ENCODE measurements around the gene POC5.

DNA sequence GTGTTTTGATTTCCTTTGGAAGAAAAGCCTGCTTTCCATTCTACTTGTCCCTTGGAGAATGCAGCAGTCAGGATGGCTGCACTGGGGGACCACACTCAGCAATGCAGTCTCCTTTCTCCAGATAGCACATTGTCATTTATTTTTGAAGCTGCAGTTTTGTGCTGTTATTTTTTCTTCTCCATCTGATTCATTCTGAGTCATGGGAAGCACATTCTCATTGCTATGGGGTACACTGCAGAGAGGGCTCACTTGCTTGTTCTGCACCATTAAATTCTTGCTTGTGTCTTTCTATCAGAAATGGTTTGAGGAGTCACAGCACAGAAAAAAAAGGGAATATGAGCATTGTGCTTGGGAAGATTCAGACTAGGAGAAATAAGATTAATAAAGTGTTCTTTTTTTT is 39.7 kb upstream of the POC5 start:
- TF ChIP-seq, protein P1, sequence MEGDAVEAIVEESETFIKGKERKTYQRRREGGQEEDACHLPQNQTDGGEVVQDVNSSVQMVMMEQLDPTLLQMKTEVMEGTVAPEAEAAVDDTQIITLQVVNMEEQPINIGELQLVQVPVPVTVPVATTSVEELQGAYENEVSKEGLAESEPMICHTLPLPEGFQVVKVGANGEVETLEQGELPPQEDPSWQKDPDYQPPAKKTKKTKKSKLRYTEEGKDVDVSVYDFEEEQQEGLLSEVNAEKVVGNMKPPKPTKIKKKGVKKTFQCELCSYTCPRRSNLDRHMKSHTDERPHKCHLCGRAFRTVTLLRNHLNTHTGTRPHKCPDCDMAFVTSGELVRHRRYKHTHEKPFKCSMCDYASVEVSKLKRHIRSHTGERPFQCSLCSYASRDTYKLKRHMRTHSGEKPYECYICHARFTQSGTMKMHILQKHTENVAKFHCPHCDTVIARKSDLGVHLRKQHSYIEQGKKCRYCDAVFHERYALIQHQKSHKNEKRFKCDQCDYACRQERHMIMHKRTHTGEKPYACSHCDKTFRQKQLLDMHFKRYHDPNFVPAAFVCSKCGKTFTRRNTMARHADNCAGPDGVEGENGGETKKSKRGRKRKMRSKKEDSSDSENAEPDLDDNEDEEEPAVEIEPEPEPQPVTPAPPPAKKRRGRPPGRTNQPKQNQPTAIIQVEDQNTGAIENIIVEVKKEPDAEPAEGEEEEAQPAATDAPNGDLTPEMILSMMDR (IDR thresholded peaks at IDR 0.05; ENCODE audit: low read length): no peak
- TF ChIP-seq EZH2 (IDR thresholded peaks at IDR 0.05; ENCODE audit: borderline replicate concordance, low read length): no peak

Measured in OCI-LY1 (cell line).